ENCODE data around the gene LIPK.

The LIPK gene

DNA sequence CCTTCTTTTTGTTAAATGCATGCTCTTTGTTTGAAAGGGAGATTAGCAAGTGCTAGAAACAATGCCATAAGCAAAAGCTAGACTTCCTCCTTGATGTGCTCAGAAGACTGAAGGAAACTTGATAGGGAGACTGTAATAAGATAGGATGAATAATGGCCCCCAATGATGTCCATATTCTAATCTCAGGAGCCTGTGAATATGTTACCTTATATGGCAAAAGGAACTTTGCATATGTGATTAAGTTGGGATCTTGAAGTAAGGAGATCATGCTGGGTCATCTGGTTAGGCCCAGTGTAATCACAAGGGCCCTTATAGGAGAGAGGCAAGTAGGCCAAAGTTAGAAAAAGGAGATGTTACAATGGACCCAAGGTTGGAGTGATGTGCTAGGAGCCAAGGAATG is 82.9 kb downstream of the LIPK start:
- no peak for DNase-seq

DNA sequence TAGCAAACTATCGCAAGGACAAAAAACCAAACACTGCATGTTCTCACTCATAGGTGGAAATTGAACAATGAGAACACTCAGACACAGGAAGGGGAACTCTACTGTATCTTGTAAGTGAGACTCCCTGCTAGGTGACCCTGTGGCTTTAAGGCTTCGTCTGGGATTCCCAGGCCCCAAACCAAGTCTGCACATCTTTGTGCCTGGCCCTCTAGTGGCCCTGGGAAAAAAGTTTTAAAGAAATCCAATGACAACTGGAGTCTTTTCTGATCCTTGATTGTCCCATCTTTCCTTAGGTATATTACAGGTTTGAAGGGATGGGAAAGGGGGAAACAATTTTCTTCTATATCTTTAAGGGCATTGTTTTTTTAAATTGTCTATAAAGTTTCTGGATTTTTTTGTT is 85.9 kb downstream of the LIPK start:
- DNase-seq = peak; percentile 26

DNA sequence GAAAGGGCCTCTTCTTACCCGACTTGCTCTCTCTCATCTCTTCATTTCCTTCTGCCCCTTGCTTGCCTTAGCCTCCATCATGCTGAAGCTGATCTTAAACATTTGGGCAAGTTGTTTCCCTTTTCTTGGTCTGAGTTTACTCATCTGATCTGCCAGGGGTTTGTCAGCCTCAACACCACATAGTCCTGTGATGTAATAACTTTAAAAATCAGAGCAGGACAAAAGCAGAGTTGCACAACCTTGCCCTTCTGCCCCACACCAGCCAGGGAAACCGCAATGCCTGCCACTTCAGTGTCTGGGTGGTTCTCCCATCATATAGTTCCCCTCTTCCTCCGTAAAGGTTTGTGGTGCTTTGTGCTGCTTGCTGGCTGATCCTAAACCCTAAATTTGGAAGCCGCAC is 86.6 kb downstream of the LIPK start:
- no peak for DNase-seq

DNA sequence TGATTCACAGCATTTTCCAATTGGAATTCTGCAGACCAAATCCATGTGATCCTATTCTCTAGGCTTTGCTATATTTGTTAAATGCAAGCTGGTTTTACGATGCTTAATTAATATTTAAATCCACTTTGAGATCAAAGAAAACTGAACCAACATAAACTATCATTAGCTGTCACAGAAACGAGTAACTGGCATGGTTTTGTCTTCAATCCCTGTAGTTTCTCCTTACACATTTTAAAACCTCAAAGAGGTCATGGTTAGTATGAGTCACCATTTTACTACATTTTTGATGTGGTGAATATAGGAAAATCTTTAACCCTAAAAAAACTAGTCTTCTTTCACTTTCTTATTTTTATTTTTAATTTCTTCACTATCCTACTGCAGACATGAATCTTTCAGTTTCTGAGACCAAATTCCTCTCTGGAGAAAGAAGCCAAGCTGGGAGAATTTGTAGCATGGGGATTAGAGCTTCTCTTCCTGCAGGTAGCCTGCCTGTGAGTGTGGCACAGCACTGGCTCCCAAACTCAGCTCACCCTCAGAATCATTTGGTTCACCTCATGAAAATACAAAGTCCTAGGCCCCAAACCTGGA is 87.8 kb downstream of the LIPK start:
- no peak for DNase-seq

DNA sequence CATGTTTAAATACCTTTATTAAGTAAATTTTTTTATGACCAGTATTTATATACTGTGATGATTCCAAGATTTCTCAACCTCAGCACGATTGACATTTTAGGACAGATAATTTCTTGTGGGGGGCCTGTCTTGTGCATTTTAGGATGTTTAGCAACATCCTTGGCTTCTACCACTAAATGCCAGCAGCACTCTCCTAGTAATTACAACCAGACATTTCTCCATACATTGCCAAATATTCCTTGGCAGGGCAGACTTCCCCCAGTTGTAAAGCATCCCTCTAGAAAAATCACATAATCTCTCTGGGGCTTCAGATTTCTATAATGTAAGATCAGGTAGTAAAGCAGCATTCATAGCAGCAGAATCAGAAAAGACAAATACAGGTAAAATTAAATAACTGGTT is 88.7 kb downstream of the LIPK start:
- DNase-seq = no peak

DNA sequence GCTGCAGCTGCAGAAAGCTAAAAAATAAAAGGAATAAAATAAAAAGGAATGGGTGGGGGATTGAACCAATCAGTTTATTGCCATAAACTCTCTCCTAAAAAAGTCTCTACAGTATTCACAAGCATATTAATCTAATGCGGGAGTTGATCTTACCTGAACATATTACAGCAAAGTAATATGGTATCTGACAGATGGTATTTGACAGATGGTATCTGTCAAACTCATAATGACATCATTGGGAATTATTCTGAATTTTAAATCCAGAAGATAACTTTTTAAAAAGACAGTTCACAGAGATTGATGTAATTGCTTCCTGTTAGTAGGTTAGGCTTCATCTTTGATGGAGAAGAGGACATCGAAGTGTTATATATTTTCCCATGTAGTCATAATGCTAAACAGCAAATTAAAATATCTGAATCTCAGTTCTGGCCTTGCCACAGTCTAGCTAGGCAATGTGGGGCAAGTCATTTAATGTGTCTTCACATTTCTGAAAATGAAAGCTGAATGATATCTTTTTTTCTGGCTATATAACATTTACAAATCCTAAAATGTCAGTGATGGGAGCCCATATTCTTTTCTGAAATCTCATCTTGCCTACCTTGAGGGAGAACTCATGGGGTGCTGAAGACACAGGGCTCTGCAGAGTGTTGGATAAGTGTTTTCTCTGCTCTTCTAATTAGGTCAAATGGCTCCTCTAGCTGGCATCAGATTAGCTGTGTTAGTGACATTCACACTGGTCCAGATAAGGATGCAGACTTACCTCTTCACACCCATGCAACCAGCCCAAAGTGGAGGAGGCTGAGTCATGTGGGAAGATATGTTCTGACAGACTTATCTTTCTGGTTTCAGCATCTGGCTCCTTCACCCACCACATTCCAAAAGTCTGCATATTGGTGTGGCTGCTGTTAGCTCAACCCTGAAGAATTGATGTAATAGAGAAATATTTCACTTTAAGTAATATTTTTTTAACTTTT is 94.4 kb downstream of the LIPK start:
- peak; percentile 1 for DNase-seq
